T-helper 17 cell (primary cell): ENCODE measurements around the gene RTN3. TPM values are rescaled to one million over a fixed set of nuclear protein-coding genes. Genes with fewer than 3 reads are reported as not detected.
"Not testable (repeated sequence)": the region's sequence is repeated elsewhere in the genome, so short reads cannot be mapped to it uniquely, and the experiment has no call there.

Source experiments
- ATAC-seq: fragments of 150-1000 bp; cut with Tn5 transposase; 2 replicates; pipeline ENCODE4 v1.10.0; 2021; ENCODE audit warnings: mild to moderate bottlenecking, moderate library complexity
- DNase-seq, 3 donors: peaks; one replicate each; pipeline versions ENCODE4 v3.0.0 to v3.0.0-alpha.2; 2020 to 2021
- H3K9me3 ChIP-seq: one replicate; pipeline ENCODE4 v1.7.0; 2013; ENCODE audit warnings: low read length, mild to moderate bottlenecking; ENCODE audit not compliant: control insufficient read depth, poor library complexity, severe bottlenecking
- H3K27ac Mint-ChIP-seq: one replicate; pipeline ENCODE4 v1.8.0; 2022; ENCODE audit warnings: mild to moderate bottlenecking, moderate library complexity, mixed read lengths
- H3K27me3 Mint-ChIP-seq: one replicate; pipeline ENCODE4 v1.8.0; 2022; ENCODE audit warnings: mixed read lengths
- H3K36me3 Mint-ChIP-seq: one replicate; pipeline ENCODE4 v1.8.0; 2022; ENCODE audit warnings: low read depth, mixed read lengths
- H3K4me1 Mint-ChIP-seq: one replicate; pipeline ENCODE4 v1.8.0; 2022; ENCODE audit warnings: mild to moderate bottlenecking, mixed read lengths
- H3K4me3 Mint-ChIP-seq: one replicate; pipeline ENCODE4 v1.8.0; 2022; ENCODE audit warnings: mild to moderate bottlenecking, moderate library complexity, mixed read lengths
- total RNA-seq, 4 donors: library from RNA in 2 of 4; stranded (reverse) in 2 of 4; gene quantifications; one replicate each; pipeline ENCODE4 v1.2.3 and lab custom pipeline; 2022 to 2026

The RTN3 gene
- total RNA-seq, 2 donors from 2014 or later, result 29.1 to 36.9 TPM

DNA sequence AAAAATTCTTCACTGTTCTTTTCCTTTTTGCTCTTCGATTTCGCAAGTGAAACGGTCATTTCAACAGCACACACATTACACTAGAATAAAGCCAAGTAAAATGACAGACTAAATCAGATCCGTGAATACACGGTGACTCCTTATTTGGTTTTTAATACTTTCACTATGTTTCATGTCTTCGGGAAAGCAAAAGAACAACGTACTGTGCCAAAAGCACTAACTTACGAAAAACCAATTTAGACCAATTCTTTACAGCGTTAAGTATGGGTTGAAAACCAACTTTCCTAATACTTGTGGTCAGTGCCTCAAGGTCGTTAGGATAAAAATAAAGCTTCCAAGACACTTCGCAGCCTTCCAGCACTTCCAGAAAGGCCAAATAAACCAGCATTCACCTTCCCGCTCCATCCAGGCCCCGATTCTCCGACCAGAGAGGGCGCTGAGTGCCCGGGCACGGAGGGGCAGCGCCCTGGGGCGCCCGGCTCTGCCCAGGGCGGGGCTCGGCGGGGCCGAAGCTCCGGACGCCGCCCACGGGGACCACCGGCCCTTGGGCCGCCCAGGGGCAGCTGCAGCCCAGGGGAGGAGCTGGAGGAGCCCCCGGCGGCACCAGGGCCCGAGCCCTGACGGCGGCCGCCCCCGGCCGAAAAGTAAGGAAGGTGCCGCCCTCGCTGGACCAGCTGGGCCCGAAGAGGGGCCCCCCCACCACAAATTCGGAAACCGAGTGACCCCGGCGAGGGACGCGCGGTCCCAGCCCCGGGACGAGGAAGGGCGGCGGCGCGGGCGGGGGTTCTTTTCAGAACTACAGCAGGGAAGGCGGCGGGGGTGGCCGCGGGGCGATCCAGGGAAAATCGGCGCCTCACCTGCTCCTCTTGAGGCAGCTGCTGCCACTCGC lies 10.6 kb upstream of the RTN3 start:
- peak overlapping the region; percentile 66 for H3K27ac Mint-ChIP-seq
- peaks cover 24% of the 10 kb centered on the region for H3K4me1 Mint-ChIP-seq
- no peaks in the 10 kb centered on the region for H3K9me3 ChIP-seq
- DNase-seq (peak; percentile 10 to 16 (median 12)), ATAC-seq (no peak)
- H3K27me3 Mint-ChIP-seq, result no peaks in the 10 kb centered on the region
- H3K4me3 Mint-ChIP-seq, result peak overlapping the region; percentile 92
- H3K36me3 Mint-ChIP-seq, result no peaks in the 10 kb centered on the region

DNA sequence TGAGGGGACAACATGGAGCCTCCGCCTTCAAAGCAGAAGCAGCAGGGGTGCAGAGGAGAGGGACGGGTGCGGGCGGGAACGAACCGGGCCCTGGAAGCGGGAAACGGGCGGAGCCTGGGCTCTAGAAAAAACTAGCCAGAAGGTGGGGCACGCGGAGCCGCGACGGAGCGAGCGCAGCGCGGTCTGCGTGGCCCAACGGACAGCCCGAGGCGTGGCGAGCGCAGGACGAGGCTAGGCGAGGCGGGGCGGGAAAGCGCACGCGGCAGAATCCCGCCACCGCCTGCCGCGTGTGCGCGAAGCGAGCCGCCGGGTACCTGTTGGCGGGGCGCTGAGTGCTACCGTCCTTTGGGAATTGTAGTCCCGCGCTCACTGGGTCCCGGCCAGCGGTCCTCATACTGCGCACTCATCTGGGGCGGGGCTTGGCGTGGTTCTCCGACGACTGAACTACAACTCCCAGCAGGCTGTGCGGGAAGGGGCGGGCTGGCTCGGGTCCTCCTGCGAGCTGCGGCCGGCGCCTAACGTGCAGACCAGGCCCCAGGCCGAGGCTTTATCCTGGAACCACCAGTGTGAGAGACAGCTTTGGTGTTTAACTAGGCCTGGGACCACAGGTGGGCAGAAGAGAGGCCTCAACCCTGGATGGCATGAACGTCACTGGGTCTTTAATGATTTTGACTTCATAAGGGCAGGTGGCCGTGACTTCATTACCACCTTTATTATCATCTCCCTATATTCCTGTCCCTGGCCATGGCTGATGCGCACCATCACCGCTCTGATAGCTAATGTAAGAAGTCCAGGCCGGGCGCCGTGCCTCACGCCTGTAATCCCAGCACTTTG lies 9.8 kb upstream of the RTN3 start, which contains the start of gene ATL3:
Gene ATL3 (minus strand): TSS at position 55 of the 834 bp plus-strand sequence. CDS start 41 bp downstream, at position 14.
- Mint-ChIP-seq H3K4me1 (peaks cover 19% of the 10 kb centered on the region), H3K27ac (peak within 1 kb of the TSS; percentile 66), H3K4me3 (peak within 1 kb of the TSS; percentile 92), H3K36me3 (no peaks in the 10 kb centered on the region), H3K27me3 (no peaks in the 10 kb centered on the region)
- DNase-seq (peak; percentile 90 to 91 (median 90)), ATAC-seq (peak; percentile 98)
- no peaks in the 10 kb centered on the region for H3K9me3 ChIP-seq

GRCh38 chr11:63672156-63672463 lies 9.2 kb upstream of the RTN3 start:
- Mint-ChIP-seq H3K27me3 (no peaks in the 10 kb centered on the region), H3K4me1 (peaks cover 17% of the 10 kb centered on the region), H3K27ac (peak overlapping the region; percentile 54), H3K36me3 (no peaks in the 10 kb centered on the region), H3K4me3 (no peak overlapping the region)
- DNase-seq (no peak), ATAC-seq (no peak)
- no peaks in the 10 kb centered on the region for H3K9me3 ChIP-seq

GRCh38 chr11:63672936-63673539 lies 8.3 kb upstream of the RTN3 start:
- H3K4me1 Mint-ChIP-seq, result peaks cover 13% of the 10 kb centered on the region
- no peaks in the 10 kb centered on the region for H3K36me3 Mint-ChIP-seq
- H3K27me3 Mint-ChIP-seq, result no peaks in the 10 kb centered on the region
- H3K4me3 Mint-ChIP-seq, result peak overlapping the region; percentile 75
- DNase-seq (no peak), ATAC-seq (no peak)
- H3K9me3 ChIP-seq, result no peaks in the 10 kb centered on the region
- H3K27ac Mint-ChIP-seq, result peak overlapping the region; percentile 54

DNA sequence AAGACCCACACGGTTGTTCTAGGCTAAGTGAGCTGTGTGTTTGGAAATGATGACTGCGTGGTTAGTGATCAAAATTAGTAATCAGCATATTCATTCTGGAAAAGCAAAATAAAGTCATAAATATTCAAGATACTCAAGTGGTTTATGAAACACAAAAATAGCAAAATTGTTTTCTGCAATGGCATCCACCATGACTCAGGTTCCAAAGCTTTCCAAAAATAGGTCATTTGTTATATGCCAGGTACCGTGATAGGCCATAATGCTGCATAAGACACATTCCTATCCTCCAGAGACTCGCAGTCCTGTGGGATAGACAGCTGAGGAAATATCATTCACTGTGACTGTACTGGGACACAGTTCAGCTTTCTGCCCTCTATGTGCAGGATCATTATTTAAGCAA lies 7.7 kb upstream of the RTN3 start:
- no peaks in the 10 kb centered on the region for H3K9me3 ChIP-seq
- Mint-ChIP-seq H3K4me1 (peaks cover 11% of the 10 kb centered on the region), H3K27ac (no peak overlapping the region), H3K4me3 (no peak overlapping the region), H3K36me3 (no peaks in the 10 kb centered on the region), H3K27me3 (no peaks in the 10 kb centered on the region)
- DNase-seq (no peak), ATAC-seq (no peak)

DNA sequence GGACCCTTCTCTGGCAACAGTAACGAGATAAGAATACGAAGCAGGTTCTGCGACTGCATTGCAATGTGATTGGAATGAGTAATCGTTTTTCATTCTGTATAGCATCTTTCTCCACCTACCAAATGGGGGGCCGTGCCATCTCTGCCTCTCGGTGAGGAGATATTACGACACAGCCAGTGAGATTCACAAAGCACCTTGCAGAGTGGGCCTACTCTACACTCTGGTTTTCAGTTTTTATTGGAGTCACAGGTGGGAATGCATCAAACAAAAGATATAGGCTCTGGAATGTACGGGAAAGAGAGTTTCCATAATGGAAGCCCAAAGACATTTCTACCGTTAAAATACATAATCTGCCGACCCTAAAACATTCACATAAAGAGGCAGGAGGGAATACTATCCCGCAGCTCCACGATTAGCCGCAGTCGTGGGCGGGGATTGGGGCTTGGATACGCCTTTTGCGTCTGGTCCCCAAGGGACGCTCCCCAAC lies 423 bp upstream of the RTN3 start:
- H3K4me1 Mint-ChIP-seq, result peaks cover 22% of the 10 kb centered on the region
- ATAC-seq (no peak), DNase-seq (no peak)
- H3K27me3 Mint-ChIP-seq, result no peaks in the 10 kb centered on the region
- H3K36me3 Mint-ChIP-seq, result peaks cover 4% of the 10 kb centered on the region
- peak overlapping the region; percentile 100 for H3K4me3 Mint-ChIP-seq
- no peaks in the 10 kb centered on the region for H3K9me3 ChIP-seq
- H3K27ac Mint-ChIP-seq, result peak overlapping the region; percentile 94

GRCh38 chr11:63682066-63683021 lies 1.0 kb downstream of the RTN3 start:
- ATAC-seq (peak; percentile 22), DNase-seq (no peak)
- no peaks in the 10 kb centered on the region for H3K9me3 ChIP-seq
- H3K27me3 Mint-ChIP-seq, result no peaks in the 10 kb centered on the region
- H3K27ac Mint-ChIP-seq, result peak overlapping the region; percentile 94
- H3K4me3 Mint-ChIP-seq, result peak overlapping the region; percentile 100
- H3K36me3 Mint-ChIP-seq, result peaks cover 4% of the 10 kb centered on the region
- H3K4me1 Mint-ChIP-seq, result peaks cover 25% of the 10 kb centered on the region

DNA sequence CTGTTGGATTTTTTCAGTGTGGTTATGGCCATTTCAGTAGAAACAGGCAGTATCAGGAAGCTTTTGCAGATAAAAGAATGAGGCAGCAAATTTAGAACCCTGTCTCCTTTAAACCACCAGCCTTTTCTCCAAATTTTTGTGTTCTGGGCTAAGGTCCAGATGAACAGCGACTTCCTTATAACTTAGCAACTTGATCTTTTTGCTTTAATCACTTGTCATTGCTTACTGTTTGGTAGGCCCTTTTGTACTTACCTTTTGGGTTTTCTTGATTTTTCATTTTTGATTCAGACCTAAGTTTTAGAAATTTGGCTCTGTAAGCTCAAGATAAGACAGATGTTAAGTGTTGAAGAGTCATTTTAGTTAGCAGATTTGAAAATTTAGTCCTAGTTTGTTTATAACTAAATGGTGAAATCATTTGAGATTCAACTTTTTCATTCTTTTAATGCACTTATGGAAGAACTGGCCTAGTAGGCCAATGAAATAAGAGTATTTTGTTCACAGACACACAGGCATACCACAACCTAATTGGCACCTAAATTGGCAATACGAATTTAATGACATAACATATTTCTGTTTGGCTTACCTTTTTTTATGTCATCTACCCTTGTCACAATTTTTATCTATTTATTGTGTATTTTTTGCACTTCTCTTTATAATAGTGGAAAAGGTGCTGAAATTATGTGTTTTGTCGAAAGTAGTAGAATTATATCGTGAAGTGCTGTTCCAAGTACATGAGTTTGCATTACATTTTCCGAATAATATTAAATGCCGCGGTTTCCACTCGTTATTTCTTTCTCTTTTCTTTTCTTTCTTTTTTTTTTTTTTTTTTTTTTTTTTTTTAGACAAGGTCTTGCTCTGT lies 2.1 kb downstream of the RTN3 start:
- Mint-ChIP-seq H3K4me3 (peak overlapping the region; percentile 57), H3K36me3 (peaks cover 4% of the 10 kb centered on the region), H3K27me3 (no peaks in the 10 kb centered on the region), H3K4me1 (peaks cover 29% of the 10 kb centered on the region), H3K27ac (no peak overlapping the region)
- DNase-seq (no peak), ATAC-seq (no peak)
- no peaks in the 10 kb centered on the region for H3K9me3 ChIP-seq

GRCh38 chr11:63685158-63685721 lies 3.9 kb downstream of the RTN3 start:
- H3K36me3 Mint-ChIP-seq, H3K4me3 Mint-ChIP-seq, H3K9me3 ChIP-seq, ATAC-seq, H3K27me3 Mint-ChIP-seq, DNase-seq, H3K27ac Mint-ChIP-seq: not testable (repeated sequence)
- peaks cover 35% of the 10 kb centered on the region for H3K4me1 Mint-ChIP-seq

DNA sequence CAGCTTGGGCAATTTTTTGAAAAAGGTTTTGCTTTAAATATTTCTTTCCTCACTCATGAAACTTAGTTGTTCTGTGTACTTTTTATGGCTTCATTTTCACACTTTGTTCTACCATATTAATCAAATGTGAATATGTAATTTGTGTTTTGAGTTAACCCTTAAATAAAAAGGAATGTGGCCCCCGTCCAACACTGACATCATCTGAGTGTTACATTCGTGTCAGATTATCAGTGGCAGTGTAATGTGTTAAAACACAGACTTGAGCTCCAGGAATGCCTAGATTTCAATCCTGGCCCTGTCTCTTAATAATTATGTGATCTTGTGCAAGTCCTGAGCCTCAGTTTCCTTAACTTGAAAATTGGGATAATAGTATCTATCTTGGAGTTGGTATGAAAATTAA lies 5.6 kb downstream of the RTN3 start:
- Mint-ChIP-seq H3K27me3 (no peaks in the 10 kb centered on the region), H3K27ac (no peak overlapping the region), H3K4me1 (peaks cover 33% of the 10 kb centered on the region), H3K4me3 (no peak overlapping the region), H3K36me3 (peaks cover 2% of the 10 kb centered on the region)
- DNase-seq (no peak), ATAC-seq (no peak)
- H3K9me3 ChIP-seq, result no peaks in the 10 kb centered on the region

GRCh38 chr11:63687845-63688244 lies 6.5 kb downstream of the RTN3 start:
- H3K27me3 Mint-ChIP-seq, result no peaks in the 10 kb centered on the region

More at GRCh38 chr11:63687845-63688244, 6.5 kb downstream of the RTN3 start:
- Mint-ChIP-seq H3K4me1 (peaks cover 25% of the 10 kb centered on the region), H3K27ac (no peak overlapping the region), H3K36me3 (no peaks in the 10 kb centered on the region), H3K4me3 (no peak overlapping the region)
- no peak for DNase-seq
- no peak for ATAC-seq
- no peaks in the 10 kb centered on the region for H3K9me3 ChIP-seq
